Lower lobe of right lung (tissue), 2 donors: ENCODE measurements around the gene CCDC182. TPM values are rescaled to one million over a fixed set of nuclear protein-coding genes. Genes with fewer than 3 reads are reported as not detected.

ENCODE experiments used
- ATAC-seq, 2 donors: fragments of 200-7000 bp; cut with Tn5 transposase; one replicate each; pipeline ENCODE4 v1.9.1; 2020 to 2022; ENCODE audit warnings: mild to moderate bottlenecking in 2 of 2, moderate library complexity in 2 of 2
- DNase-seq: peaks from one replicate; pipeline ENCODE4 v3.0.0-alpha.2; 2020
- H3K27ac ChIP-seq: fragments of 200-600 bp; one replicate; pipeline ENCODE4 v1.8.0; 2022
- H3K27me3 ChIP-seq: fragments of 200-600 bp; one replicate; pipeline ENCODE4 v1.8.0; 2022; ENCODE audit warnings: low read depth
- H3K36me3 ChIP-seq: fragments of 200-600 bp; one replicate; pipeline ENCODE4 v1.8.0; 2022; ENCODE audit warnings: mild to moderate bottlenecking
- H3K4me1 ChIP-seq: fragments of 200-600 bp; one replicate; pipeline ENCODE4 v1.8.0; 2022
- H3K4me3 ChIP-seq: fragments of 200-600 bp; one replicate; pipeline ENCODE4 v1.8.0; 2022; ENCODE audit warnings: mild to moderate bottlenecking
- H3K9me3 ChIP-seq: fragments of 200-600 bp; one replicate; pipeline ENCODE4 v1.8.0; 2022
- CTCF ChIP-seq: fragments of 200-600 bp; IDR thresholded peaks from one replicate; pipeline ENCODE4 v1.8.0; 2022; ENCODE audit warnings: antibody characterized with exemption, mild to moderate bottlenecking
- intact Hi-C: fragments of 100-400 bp; cut with DNase I; formaldehyde crosslinking; loops from one replicate; pipeline ENCODE4 v1.11.0; 2022
- total RNA-seq: library from RNA; stranded (reverse); fragmentation: NEBNext Ultra II Directional; extraction: Animal tissue kit (Norgen Biotek cat#: 25700); gene quantifications from one replicate; pipeline ENCODE4 v1.2.1, GENCODE V29; 2021
- donor health status: DM: no; HTN: yes; CAD: no; lungs with severe emphysema.

CCDC182 gene
- total RNA-seq, 1 donor from 2014 or later = not detected

- Histone ChIP-seq H3K27me3 (peaks cover 15% of the 10 kb centered on the region), H3K36me3 (no peaks in the 10 kb centered on the region), H3K4me3 (peak overlapping the region; percentile 25), H3K27ac (no peak overlapping the region), H3K4me1 (peaks cover 18% of the 10 kb centered on the region), H3K9me3 (no peaks in the 10 kb centered on the region)
- intact Hi-C loops = no loop called here
- peak; percentile 81 for DNase-seq
- peak; percentile 87 for TF ChIP-seq CTCF
- ATAC-seq = peak; percentile 88 to 91
Measured at GRCh38 chr17:57783338-57783742, 38.2 kb upstream of the CCDC182 start.

GRCh38 chr17:57782647-57783337 lies 37.7 kb upstream of the CCDC182 start:
- peak; percentile 28 to 33 for ATAC-seq
- Histone ChIP-seq H3K27ac (no peak overlapping the region), H3K4me3 (peak overlapping the region; percentile 25), H3K4me1 (peaks cover 18% of the 10 kb centered on the region), H3K27me3 (peaks cover 15% of the 10 kb centered on the region), H3K36me3 (no peaks in the 10 kb centered on the region), H3K9me3 (no peaks in the 10 kb centered on the region)
- no peak for TF ChIP-seq CTCF
- intact Hi-C loops = no loop called here
- no peak for DNase-seq

GRCh38 chr17:57782062-57782490 lies 37.0 kb upstream of the CCDC182 start:
- no peak for TF ChIP-seq CTCF
- Histone ChIP-seq H3K4me1 (peaks cover 18% of the 10 kb centered on the region), H3K36me3 (no peaks in the 10 kb centered on the region), H3K27me3 (peaks cover 15% of the 10 kb centered on the region), H3K4me3 (no peak overlapping the region), H3K27ac (peak overlapping the region; percentile 6), H3K9me3 (no peaks in the 10 kb centered on the region)
- DNase-seq = no peak
- intact Hi-C loops = no loop called here
- no peak for ATAC-seq

GRCh38 chr17:57781386-57782061 lies 36.4 kb upstream of the CCDC182 start:
- peak overlapping the region; percentile 6 for H3K27ac ChIP-seq
- peaks cover 13% of the 10 kb centered on the region for H3K27me3 ChIP-seq
- ATAC-seq (no peak), DNase-seq (no peak)
- no peaks in the 10 kb centered on the region for H3K9me3 ChIP-seq
- H3K4me3 ChIP-seq = no peak overlapping the region
- intact Hi-C loops = no loop called here
- no peaks in the 10 kb centered on the region for H3K36me3 ChIP-seq
- TF ChIP-seq CTCF = no peak
- H3K4me1 ChIP-seq = peaks cover 18% of the 10 kb centered on the region

- no peak for DNase-seq
- no peak for ATAC-seq
- peaks cover 9% of the 10 kb centered on the region for H3K27me3 ChIP-seq
- H3K4me1 ChIP-seq = peaks cover 18% of the 10 kb centered on the region
- H3K4me3 ChIP-seq = no peak overlapping the region
- no peaks in the 10 kb centered on the region for H3K9me3 ChIP-seq
- intact Hi-C loops = no loop called here
- H3K27ac ChIP-seq = no peak overlapping the region
- H3K36me3 ChIP-seq = no peaks in the 10 kb centered on the region
- TF ChIP-seq CTCF = no peak
Measured at GRCh38 chr17:57779706-57780105, 34.6 kb upstream of the CCDC182 start.
